BLaER1 (cell line): Measurements from ENCODE around the gene LCE2B.

ENCODE experiments used
- H3K27ac ChIP-seq: shearing (Covaris generic); formaldehyde crosslinking; 2 replicates; pipeline ENCODE4 v1.8.1; 2022
- H3K27me3 ChIP-seq: shearing (Covaris generic); formaldehyde crosslinking; 2 replicates; pipeline ENCODE4 v1.8.1; 2022
- H3K36me3 ChIP-seq: shearing (Covaris generic); formaldehyde crosslinking; 2 replicates; pipeline ENCODE4 v1.8.1; 2022
- H3K4me1 ChIP-seq: shearing (Covaris generic); formaldehyde crosslinking; 2 replicates; pipeline ENCODE4 v1.8.1; 2022
- H3K4me2 ChIP-seq: shearing (Covaris generic); formaldehyde crosslinking; 2 replicates; pipeline ENCODE4 v1.8.1; 2022
- H3K4me3 ChIP-seq: shearing (Covaris generic); formaldehyde crosslinking; 2 replicates; pipeline ENCODE4 v1.8.1; 2022
- H3K9ac ChIP-seq: shearing (Covaris generic); formaldehyde crosslinking; 2 replicates; pipeline ENCODE4 v1.8.1; 2022
- H3K9me3 ChIP-seq: shearing (Covaris generic); formaldehyde crosslinking; 2 replicates; pipeline ENCODE4 v1.8.1; 2022
- H4K20me1 ChIP-seq: shearing (Covaris generic); formaldehyde crosslinking; 2 replicates; pipeline ENCODE4 v1.8.1; 2022
- Cebpa-rat ChIP-seq: shearing (Covaris generic); IDR thresholded peaks from 2 replicates; pipeline ENCODE4 v1.8.1; 2022

The LCE2B gene

GRCh38 chr1:152725261-152725660, 39.3 kb downstream of the LCE2B start:
- TF ChIP-seq Cebpa-rat, result no peak
- no peaks in the 10 kb centered on the region for H4K20me1 ChIP-seq
- no peak overlapping the region for H3K4me3 ChIP-seq
- no peak overlapping the region for H3K9ac ChIP-seq
- H3K27me3 ChIP-seq, result no peaks in the 10 kb centered on the region
- no peak overlapping the region for H3K27ac ChIP-seq
- no peak overlapping the region for H3K4me2 ChIP-seq
- no peaks in the 10 kb centered on the region for H3K36me3 ChIP-seq
- no peaks in the 10 kb centered on the region for H3K4me1 ChIP-seq
- no peaks in the 10 kb centered on the region for H3K9me3 ChIP-seq

- no peak overlapping the region for H3K4me2 ChIP-seq
- H3K27ac ChIP-seq, result no peak overlapping the region
- H3K9ac ChIP-seq, result no peak overlapping the region
- no peaks in the 10 kb centered on the region for H3K4me1 ChIP-seq
- no peaks in the 10 kb centered on the region for H3K9me3 ChIP-seq
- H4K20me1 ChIP-seq, result no peaks in the 10 kb centered on the region
- no peak overlapping the region for H3K4me3 ChIP-seq
- no peak for TF ChIP-seq Cebpa-rat
- no peaks in the 10 kb centered on the region for H3K36me3 ChIP-seq
- no peaks in the 10 kb centered on the region for H3K27me3 ChIP-seq
Observed at GRCh38 chr1:152728986-152729385, 43.1 kb downstream of the LCE2B start.

GRCh38 chr1:152735648-152736047, 49.7 kb downstream of the LCE2B start:
- no peak for TF ChIP-seq Cebpa-rat
- Histone ChIP-seq H3K4me2 (no peak overlapping the region), H3K27me3 (no peaks in the 10 kb centered on the region), H3K27ac (no peak overlapping the region), H4K20me1 (no peaks in the 10 kb centered on the region), H3K36me3 (no peaks in the 10 kb centered on the region), H3K9ac (no peak overlapping the region), H3K4me1 (no peaks in the 10 kb centered on the region; the same call in 1 of the 2 replicates), H3K9me3 (no peaks in the 10 kb centered on the region), H3K4me3 (no peak overlapping the region)
